Hypothalamus (tissue), 51 donors: ENCODE data around the gene TEAD4.

ENCODE experiments used
- DNase-seq, 51 donors: peaks; one replicate each; lab custom pipeline; 2025; lab: John Stamatoyannopoulos, UW

Gene TEAD4

DNA sequence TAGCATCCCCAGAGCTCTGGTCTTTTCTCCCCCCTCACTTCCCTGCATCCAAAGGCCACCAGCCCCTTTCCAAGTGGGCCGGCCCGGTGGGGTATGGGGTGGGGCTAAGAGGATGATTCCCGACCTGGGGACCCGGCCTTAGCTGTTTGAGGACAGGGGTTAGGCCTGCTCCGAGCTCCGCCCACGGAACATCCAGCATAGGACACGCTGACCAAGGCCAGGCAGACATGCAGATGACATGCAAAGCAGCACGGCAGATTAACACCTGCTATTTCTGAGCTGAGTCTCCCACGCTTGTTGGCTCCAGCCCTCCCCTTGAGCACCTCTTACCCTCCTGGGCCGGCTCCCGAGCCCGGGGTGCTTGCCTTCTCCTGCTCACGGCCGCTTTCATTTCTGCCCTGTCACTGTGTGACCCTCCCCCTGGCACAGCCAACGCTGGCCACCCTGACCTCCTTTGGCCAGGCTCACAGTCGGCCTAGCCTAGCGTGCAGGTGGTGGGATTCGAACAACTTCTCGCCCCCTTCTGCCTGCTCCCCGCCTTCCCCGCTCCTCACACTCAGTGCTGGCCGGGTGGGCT lies 40.2 kb downstream of the TEAD4 start:
- DNase-seq = no peak

DNA sequence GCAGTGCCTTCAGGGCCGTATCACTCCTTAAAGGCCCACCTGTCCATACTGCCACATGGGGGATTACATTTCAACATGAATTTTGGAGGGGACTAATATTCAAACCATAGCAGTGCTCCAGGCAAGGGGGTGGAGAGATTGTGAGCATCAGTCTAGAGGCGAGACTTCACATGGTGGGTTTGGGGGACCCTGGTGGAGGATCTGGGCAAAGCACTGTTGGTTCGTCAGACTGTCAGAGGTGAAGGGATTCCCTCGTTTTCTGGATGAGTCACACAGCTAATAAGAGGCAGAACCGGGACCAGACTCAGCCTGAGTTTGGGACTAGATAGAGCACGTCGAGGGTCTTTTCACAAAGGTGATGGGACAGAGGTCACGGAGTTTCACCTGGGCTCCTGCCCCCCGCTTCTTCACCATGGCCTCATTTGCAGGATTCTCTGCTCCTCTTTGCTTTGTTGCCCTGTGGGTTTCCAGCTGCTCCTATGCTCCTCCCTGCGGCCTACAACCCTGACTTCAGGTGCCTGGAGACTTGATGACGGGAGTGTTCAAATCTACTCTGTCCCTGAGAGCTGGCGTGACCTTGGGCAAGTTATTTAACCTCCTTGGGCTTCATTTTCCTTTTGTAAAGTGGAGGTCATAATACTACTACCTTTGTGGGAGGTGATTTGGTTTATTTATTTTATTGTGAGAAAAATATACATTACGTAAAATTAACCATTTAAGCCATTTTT lies 41.5 kb downstream of the TEAD4 start:
- no peak for DNase-seq

DNA sequence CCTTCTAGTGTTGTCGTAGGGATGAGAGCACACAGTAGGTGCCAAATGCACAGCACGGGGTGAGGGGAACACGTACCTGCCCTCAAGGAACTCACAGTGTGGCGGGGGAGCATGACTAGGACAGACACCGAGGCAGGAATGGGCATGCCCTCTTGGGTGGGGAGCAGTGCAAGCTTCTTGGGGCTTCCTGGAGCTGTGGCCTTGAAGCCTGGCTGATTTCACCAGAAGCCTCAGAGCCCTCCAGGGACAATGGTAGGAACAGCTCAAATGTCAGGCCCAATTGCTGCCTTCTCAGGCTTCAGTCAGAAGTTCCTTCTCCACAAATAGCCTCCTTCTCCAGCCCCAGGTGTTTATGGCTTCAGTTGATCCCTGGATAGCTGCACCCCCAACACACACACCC lies 43.4 kb downstream of the TEAD4 start:
- DNase-seq = no peak

DNA sequence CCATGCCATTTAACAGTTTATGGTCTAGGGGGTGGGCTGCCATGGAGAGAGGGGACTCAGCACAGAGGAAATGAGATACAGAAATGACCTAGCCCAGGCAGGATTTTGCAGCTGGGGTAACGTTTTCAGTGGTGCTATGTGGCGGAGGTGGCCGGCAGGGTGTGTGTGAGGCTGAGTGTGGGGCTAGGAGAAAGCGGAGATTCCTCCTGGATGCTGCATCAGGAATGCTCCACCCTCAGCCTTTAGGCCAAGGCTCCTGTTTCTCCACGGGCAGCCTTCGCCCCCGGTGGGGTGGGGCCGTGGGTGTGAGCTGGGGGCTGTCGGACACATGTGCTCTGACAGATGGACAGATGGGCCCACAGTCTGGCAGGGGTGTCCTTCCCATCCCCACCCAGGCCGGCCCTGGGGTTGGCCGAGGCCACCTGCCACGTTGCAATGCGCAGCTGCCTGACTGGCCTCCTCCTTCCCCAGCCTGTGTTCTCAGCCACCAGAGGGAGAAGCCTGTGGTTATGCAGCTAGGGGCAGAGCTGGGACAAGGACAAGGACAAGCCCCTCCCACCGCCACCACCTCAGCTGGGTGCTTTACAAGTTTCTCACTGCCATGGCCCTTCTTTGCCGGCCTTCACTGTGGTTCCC lies 44.3 kb downstream of the TEAD4 start:
- DNase-seq = no peak

DNA sequence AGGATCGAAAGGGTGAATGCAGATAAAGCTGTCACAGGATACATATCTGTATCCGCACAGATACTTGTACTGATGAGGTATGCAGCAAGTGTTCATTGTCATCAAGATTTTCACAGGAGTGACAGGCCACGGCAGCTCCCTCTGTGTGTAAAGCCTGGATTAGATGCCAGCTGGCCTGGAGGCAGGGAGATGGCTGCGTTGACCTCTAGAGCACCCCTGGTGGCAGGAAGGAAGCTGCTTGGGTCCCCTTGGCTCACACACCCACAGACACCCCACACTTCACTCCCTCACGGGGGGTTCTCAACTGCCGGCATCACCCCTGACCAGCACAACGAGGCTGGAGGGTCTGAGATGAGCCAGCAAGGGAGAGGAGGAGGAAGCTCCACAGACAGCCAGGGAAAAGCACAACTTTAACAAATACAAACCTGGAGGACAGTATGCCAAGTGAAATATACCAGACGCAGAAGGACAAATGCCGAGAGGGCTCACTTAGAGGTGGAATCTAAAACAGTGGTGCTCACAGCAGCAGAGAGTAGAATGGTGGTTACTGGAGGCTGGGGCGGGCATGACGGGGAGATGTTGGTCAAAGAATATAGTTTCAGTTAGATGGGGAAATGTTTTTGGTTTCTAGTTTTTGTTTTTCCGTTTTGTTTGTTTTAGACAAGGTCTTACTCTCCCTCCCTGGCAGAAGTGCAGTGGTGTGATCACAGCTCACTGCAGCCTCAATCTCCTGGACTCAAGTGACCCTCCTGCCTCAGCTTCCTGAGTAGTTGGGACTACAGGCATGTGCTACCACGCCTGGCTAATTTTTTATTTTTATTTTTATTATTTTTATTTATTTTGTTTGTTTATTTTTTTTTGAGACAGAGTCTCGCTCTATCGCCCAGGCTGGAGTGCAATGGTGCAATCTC lies 45.7 kb downstream of the TEAD4 start:
- DNase-seq = peak in 5 of 51 donors; percentile 2 to 17 (median 3)

DNA sequence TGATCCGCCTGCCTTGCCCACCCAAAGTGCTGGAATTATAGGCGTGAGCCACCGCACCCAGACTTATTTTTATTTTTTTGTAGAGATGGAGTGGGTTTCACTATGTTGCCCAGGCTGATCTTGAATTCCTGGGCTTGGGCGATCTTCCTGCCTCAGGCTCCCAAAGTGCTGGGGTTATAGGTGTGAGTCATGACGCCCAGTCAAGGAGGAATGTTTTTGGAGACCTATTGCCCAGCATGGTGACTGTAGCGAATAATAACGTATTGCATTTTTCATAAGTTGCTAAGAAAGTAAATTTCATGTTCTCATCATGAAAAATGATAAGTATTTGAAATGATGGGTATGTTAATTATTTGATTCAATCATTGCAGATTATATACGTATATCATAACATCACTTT lies 46.5 kb downstream of the TEAD4 start:
- DNase-seq = no peak

DNA sequence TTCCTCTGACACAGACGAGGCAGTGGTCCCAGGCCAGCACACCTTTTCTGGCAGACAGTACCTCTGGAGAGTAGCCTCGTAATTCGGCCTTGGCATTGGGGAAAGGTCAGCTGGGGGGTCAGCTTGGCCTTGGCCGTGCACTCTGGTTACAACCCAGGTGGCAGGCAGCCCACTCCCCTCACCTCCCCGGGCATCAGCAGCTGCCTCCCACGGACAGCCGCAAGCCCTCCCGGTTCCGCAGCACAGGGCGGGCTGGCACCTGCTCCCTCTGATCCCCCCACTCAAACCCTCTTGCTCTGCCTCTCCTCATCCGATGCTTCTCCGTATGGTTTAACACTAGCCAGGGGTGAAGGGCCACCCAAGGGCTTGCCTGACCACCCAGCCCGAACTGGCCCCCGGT lies 50.6 kb downstream of the TEAD4 start:
- no peak for DNase-seq

DNA sequence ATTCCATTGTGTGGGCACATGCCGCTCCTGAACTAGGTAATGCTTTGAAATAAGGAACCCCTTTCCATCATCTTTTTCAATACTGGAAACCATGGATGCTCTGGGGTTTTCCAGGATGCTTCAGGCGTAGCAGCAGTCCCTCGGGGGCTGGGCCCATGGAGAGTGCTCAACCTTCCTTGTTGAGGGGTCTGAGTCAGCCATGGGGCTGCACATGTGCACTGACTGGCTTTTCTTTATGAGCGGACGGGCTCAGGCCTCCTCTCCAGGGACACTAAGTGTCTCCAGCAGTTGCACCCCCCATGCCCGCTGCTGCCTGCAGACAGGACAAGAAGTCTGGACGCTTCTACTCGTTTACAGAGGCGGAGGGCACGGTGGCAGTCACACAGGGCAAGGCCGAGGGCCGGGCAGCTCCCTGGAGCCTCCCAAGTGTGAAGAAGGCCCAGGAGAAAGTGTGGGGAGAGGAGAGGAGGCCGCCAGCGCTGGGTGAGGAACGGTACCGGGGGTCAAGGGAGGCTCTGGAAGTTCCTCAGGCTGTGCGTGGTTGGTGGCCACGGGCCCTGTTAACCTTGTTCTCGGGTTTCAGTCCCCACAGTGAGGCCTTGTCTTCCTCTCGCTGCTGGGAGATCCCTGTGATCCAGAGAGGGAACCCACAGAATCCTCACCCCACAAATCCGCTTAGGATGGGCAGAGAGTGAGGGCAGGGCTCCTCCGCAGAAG lies 51.2 kb downstream of the TEAD4 start:
- no peak for DNase-seq

DNA sequence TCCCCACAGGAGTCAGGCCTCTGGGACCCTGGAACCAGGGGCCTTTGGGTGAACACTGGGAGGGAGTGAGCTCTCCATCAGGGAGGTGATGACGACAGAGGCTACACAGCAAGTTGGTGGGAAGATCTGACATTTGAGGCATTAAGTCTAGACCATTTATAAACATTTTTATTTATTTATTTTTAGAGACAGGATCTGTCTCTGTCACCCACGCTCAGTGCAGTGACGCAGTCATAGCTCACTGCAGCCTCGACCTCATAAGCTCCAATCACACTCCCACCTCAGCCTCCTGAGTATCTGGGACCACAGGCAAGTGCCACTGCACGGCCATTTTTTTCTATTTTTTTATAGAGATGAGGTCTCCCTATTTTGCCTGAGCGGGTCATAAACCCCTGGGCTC lies 53.6 kb downstream of the TEAD4 start:
- no peak for DNase-seq

DNA sequence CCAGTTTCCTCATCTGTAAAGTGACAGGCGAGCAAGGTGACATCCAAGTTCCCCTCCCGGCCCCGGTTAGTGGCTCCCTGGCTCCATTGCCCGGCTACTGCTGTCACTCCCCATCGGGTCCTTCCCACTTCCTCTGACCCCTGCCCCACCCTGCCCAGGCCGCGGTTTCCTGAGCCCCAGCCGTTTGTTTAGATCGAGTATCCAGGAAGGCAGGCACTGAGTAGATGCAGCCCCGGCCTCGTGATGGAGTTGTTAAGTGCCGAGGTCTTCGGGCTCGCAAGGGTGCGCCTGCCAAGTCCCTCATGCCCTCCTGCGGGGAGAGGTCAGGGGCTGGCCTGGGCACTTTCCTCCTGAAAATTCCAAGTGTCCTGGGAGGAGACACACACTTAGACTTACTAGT lies 55.4 kb downstream of the TEAD4 start:
- DNase-seq = no peak

DNA sequence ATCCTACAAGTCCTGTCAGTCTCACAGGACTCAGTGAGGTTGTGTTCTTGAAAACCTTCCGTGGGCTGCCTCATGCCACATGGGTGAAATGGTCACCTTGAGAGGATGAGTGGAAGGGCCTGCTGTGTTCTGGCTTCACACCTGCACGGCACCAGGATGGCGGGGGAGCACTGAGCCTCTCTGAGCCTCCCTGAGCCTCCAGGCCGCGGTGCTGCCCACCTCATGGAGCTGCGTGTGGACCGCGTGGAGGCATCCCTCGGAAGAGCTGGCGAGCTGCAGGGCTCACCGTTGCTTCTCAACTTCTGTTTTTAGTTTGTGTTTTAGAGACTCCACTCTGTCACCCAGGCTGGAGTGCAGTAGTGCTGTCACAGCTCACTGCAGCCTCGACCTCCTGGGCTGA lies 56.2 kb downstream of the TEAD4 start:
- DNase-seq = no peak

DNA sequence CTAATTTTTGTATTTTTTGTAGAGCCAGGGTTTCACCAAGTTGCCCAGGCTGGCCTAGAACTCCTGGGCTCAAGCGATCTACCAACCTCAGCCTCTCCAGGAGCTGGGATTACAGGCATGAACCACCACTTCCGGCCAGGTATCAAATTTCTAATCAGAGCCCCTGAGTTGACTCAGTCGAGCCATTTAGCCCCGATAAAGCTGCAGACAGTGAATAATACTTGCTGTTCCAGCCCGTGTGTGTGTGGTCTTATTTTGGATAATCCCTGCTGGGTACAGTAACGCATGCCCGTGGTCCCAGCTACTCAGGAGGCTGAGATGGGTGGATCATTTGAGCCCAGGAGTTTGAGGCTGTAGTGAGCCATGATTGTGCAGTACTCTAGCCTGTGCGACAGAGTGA lies 57.0 kb downstream of the TEAD4 start:
- no peak for DNase-seq

DNA sequence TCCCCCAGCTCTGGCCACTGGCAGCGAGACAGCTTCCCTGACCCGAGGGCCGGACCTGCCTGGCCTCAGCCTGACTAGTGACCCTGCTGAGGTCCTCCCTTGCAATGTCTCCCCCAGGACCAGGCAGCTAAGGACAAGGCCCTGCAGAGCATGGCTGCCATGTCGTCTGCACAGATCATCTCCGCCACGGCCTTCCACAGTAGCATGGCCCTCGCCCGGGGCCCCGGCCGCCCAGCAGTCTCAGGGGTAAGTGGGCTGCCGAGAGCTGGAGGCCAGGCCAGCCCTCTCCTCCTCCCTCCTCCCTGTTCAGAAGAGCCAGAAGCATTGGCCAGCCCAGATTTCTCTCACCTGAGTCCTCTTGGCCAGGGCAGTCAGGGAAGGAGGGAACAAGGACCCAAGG lies 58.1 kb downstream of the TEAD4 start:
- no peak for DNase-seq

DNA sequence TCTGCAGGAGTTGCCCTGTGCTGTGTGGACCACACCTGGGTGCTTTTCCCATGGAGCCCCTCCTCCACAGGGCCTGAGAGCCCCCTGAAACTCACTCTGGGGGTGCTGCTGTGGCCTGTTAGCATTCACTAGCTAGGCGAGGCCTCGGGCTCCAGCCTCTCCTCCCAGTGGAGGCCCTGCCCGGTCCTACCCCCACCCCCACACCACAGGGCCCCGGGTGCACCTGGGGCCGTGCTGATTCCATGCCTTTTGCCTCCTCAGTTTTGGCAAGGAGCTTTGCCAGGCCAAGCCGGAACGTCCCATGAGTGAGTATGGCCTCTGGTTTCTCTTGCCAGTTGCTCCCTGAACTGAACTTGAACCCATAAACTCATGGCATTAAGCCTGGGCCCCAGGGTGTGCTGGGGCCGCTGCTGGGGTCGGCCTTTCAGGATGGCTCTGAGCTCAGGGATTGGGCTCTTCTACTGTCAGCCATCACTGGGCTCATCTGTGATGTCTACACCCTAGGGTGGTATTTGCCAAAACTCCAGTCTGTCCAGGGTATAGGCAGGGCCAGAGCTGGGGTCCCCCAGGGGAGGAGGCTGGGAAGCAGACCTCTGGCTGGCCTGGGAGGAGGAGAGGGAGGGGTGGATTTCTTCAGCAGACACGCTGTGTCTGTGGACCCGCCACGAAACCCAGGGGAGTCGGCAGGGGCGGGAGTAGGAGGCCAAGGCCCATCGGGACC lies 59.2 kb downstream of the TEAD4 start:
- no peak for DNase-seq

DNA sequence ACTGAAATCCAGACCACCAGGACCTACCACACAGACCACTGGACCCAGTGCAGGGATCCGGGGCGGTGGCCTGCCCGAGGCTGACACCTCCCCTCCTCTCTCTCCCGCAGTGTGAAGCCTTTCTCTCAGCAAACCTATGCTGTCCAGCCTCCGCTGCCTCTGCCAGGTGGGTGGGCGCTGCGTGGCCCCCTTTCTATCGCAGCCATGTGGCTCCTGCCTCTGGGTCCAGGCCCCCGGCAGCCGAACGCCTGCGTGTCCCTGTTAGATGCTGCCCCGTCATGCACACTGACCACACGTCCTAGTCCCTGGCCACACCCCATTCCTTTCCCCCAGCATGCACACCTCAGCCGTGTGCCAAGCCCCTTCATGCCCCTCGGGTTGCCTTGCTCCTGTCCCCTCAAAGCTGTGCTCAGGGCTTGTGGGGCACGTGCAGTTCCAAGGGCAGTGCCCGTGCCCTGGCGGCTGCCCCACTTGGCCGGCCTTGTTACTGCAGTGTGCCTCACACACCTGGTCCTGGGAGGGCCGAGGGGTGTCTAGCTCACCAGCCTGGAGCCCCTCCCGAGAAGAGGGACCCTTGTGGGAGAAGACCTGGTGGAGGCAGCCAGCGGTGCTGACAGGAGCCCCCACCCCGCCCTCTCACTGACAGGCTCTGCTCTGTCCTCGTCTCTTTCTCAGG lies 59.9 kb downstream of the TEAD4 start:
- no peak for DNase-seq

DNA sequence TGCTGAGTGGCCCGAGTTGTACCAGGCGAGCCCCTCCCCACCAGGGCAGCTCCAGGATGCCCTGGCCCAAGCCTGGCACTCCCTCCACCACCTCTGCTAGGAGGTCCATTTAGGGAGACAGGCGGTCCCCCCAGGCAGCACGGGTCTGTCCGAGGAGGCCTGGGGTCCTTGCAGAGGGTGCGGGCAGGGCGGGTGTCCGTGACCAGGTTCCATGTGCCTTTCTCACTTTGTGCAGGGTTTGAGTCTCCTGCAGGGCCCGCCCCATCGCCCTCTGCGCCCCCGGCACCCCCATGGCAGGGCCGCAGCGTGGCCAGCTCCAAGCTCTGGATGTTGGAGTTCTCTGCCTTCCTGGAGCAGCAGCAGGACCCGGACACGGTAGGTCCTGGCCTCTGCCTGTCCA lies 61.2 kb downstream of the TEAD4 start:
- no peak for DNase-seq

DNA sequence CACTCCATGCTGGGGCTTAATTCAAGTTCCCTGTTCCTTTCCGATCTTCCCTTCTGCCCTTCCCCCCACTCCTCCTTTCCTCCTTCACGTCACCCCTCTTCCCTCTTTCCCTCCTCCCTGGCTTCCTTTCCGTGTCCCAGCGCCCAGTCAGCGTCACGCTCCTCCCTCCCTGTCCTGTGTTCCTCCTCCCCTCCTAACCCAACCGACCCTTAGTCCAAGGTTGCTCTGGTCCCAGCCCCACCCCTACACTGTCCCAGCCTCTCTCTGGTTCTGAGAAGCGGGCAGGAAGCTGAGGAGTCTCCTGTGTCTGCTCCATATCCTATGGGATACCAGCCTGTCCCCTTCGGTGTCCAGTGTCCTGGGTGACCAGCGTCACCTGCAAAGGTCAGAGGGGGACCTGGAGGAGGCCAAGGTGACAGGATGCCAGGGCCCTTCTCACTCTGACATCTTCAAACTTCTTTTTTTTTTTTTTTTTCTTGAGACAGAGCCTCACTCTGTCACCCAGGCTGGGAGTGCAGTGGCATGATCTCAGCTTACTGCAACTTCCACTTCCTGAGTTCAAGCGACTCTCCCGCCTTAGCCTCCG lies 61.7 kb downstream of the TEAD4 start:
- no peak for DNase-seq

DNA sequence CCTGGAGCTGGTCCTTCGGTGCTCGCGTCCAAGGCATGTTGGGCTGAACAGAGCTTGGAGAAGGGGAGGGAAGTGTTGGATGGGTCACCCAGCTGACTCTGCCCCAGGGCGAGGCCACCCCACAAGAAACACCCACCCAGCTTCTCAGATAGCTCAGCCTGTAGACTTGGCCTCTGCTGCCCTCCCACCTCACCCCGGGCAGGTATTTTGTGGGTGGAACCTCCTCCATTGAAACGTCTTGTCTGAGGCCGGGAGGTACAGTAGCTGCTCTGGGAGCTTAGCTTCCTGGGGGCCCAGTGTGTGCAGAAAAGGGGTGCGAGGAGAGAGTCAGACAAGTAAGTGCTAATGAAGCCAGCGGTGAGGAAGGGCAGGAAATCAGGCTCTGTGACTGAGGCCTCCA lies 63.2 kb downstream of the TEAD4 start:
- no peak for DNase-seq

DNA sequence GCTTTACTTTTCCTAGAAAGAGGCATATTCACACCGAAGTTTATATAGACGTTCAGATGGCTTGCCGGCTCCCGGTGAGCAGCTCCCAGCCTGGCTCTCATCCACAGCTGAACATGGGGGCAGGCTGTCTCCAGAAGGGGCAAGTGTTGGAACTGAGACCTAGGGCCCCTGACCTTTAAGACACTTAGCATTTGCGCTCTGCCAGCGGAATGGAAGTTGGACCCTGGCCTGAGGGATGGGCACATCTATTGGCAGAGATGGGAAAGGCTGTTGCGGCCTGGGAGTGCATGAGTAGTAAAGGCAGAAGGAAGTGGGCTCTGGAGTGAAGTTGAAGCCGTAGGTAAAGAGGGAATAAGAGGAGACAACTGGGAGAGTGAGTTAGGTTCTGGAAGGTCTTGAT lies 63.8 kb downstream of the TEAD4 start:
- no peak for DNase-seq
